Adrenal gland (tissue), 12 donors: Measurements from ENCODE around the gene ATG16L1. TPM values are rescaled to one million over a fixed set of nuclear protein-coding genes. Genes with fewer than 3 reads are reported as not detected.

Experiments
- DNase-seq, 7 donors: peaks; one replicate each; pipeline ENCODE4 v3.0.0-alpha.2; 2019 to 2020
- H3K27ac ChIP-seq, 5 donors: fragments of 200-600 bp; sonication (generic) in 4 of 5; 1 replicate in 3 of 5; 2 replicates in 2 of 5; pipeline versions ENCODE4 v1.5.1 to v1.8.0; 2016 to 2020; ENCODE audit warnings: mild to moderate bottlenecking in 1 of 5
- H3K27me3 ChIP-seq: fragments of 200-600 bp; 2 replicates; pipeline ENCODE4 v1.8.0; 2021
- H3K36me3 ChIP-seq, 2 donors: fragments of 200-600 bp; replicated peaks in 1 of 2; 1 replicate in 1 of 2; 2 replicates in 1 of 2; pipeline versions ENCODE4 v1.5.1 to v1.8.0; 2018 to 2022
- H3K4me1 ChIP-seq, 2 donors: fragments of 200-600 bp; replicated peaks in 1 of 2; 1 replicate in 1 of 2; 2 replicates in 1 of 2; pipeline versions ENCODE4 v1.5.1 to v1.8.0; 2018 to 2021
- H3K4me3 ChIP-seq, 4 donors: fragments of 200-600 bp; sonication (generic) in 3 of 4; one replicate each; pipeline ENCODE4 v1.5.1; 2016 to 2018
- H3K9me3 ChIP-seq, 3 donors: fragments of 200-600 bp; sonication (generic) in 1 of 3; replicated peaks in 1 of 3; 1 replicate in 2 of 3; 2 replicates in 1 of 3; pipeline versions ENCODE4 v1.5.1 to v1.8.0; 2016 to 2021
- POLR2A ChIP-seq, 2 donors: fragments of 450-650 bp; IDR thresholded peaks; one replicate each; pipeline ENCODE4 v1.6.1; 2017; ENCODE audit warnings: antibody characterized with exemption in 2 of 2, mild to moderate bottlenecking in 2 of 2, moderate library complexity in 1 of 2
- WGBS, 4 donors: extraction: QIAGEN DNeasy Blood & Tissue Kit in 2 of 4; methylation state at CpG; one replicate each; pipeline versions ENCODE4 v1.1.5 to v1.1.7; 2013 to 2017; 5-methylcytosine and 5-hydroxymethylcytosine counted together
- intact Hi-C, 2 donors: fragments of 100-400 bp; cut with DNase I; formaldehyde crosslinking; loops; one replicate each; pipeline versions ENCODE4 v1.14.1 to v1.15.0; 2022 to 2023
- polyA plus RNA-seq, 3 donors: library from polyadenylated mRNA; stranded (reverse); fragments of 200-250 nt in 2 of 3; fragments of 350-450 nt in 1 of 3; fragmentation: Illumina TruSeq in 1 of 3; extraction: RNeasy Lipid Tissue Mini Kit (QIAGEN cat#74804) in 1 of 3; gene quantifications; one replicate each; pipeline ENCODE4 v1.2.3, GENCODE V29; 2013 to 2014
- total RNA-seq, 9 donors: library from RNA; depleted of rRNA in 4 of 9; stranded (reverse); fragments of >200 nt in 4 of 9; fragments of 120-200 nt in 1 of 9; fragmentation: NEBNext Ultra II Directional in 1 of 9; extraction: Animal tissue kit (Norgen Biotek cat#: 25700) in 1 of 9; gene quantifications; one replicate each; pipeline versions ENCODE4 v1.1.0 to v1.2.4, GENCODE V29; 2013 to 2023
- TF ChIP-seq, protein P1 (sequence below), 6 experiments: fragments of 450-650 bp in 4 of 6; fragments of 200-600 bp in 2 of 6; sonication (generic) in 1 of 6; IDR thresholded peaks; 1 replicate in 5 of 6; 2 replicates in 1 of 6; pipeline versions ENCODE4 v1.5.1 to v1.8.0; 2016 to 2021; ENCODE audit warnings: antibody characterized with exemption in 6 of 6, mild to moderate bottlenecking in 2 of 6, moderate library complexity in 1 of 6
- donor health status: healthy with polysubstance abuse.
- donor health status: Bipolar disorder and iron deficiency.
- donor health status: DM: yes; HTN: yes; CAD: no.
- donor health status: DM: no; HTN: no; CAD: no.
- donor health status: DM: no; HTN: no; CAD: no.
- donor health status: DM: yes; HTN: yes; CAD: no.

Gene ATG16L1
- total and polyA plus RNA-seq, 12 donors: 10.0 to 37.7 (median 22.1) TPM

DNA sequence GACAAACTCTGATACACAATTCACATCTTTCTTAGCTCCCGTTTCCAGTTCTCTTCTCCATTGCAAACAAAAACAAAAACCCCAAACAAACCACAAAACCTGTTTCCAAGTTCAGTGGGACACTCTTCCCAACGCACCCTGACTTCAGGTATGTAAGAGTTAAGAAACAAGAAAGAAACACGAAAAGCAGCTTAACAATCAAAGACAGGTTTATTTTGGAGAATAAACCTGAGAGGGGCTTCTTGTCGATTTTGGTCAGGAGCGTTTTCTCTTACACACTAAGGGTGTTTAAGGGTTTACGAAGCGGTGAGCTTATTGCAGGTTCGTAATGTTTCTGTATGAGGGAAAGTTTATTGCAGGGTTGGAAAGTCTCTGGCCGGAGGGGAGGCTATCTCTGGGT lies 905 bp upstream of the ATG16L1 start:
- DNase-seq: no peak
- H3K27ac ChIP-seq: no peak overlapping the region
- H3K36me3 ChIP-seq: no peaks in the 10 kb centered on the region
- H3K4me3 ChIP-seq: no peak overlapping the region
- TF ChIP-seq POLR2A (IDR thresholded peaks at IDR 0.05): no peak
- TF ChIP-seq, protein P1, sequence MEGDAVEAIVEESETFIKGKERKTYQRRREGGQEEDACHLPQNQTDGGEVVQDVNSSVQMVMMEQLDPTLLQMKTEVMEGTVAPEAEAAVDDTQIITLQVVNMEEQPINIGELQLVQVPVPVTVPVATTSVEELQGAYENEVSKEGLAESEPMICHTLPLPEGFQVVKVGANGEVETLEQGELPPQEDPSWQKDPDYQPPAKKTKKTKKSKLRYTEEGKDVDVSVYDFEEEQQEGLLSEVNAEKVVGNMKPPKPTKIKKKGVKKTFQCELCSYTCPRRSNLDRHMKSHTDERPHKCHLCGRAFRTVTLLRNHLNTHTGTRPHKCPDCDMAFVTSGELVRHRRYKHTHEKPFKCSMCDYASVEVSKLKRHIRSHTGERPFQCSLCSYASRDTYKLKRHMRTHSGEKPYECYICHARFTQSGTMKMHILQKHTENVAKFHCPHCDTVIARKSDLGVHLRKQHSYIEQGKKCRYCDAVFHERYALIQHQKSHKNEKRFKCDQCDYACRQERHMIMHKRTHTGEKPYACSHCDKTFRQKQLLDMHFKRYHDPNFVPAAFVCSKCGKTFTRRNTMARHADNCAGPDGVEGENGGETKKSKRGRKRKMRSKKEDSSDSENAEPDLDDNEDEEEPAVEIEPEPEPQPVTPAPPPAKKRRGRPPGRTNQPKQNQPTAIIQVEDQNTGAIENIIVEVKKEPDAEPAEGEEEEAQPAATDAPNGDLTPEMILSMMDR (IDR thresholded peaks at IDR 0.05): no peak
- WGBS, 4 donors: 89 to 92% (median 91%) methylated on average over 9 of the region's 9 CpGs
- H3K27me3 ChIP-seq: no peaks in the 10 kb centered on the region
- H3K4me1 ChIP-seq: peaks cover 7 to 24% of the 10 kb centered on the region in 2 donors
- no peaks in the 10 kb centered on the region for H3K9me3 ChIP-seq
- intact Hi-C loops: loop anchor here (5.0 to 10.0 kb wide), 3 partner anchors 396 to 646 kb away; no protein-coding TSS in a partner anchor

DNA sequence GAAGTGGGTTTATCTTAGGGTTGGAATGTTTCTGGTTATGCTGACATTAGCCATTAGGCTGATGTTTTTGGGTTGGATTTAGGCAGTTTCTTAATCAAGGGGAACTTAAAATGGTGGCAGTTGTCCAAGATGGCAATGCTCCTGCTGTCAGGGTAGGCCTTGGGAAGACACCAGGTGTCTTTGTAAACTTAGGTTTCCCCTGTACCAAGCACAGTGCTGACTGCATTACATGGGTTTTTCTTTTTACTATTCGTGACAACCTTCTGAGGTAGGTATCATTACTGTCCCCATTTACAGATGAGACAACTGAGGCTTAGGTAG lies 528 bp upstream of the ATG16L1 start:
- no peaks in the 10 kb centered on the region for H3K36me3 ChIP-seq
- WGBS, 4 donors: 56 to 82% (median 58%) methylated on average over 1 of the region's 1 CpG
- intact Hi-C loops: loop anchor here (5.0 to 10.0 kb wide), 3 partner anchors 396 to 646 kb away; no protein-coding TSS in a partner anchor
- peaks cover 7 to 24% of the 10 kb centered on the region in 2 donors for H3K4me1 ChIP-seq
- TF ChIP-seq POLR2A (IDR thresholded peaks at IDR 0.05): no peak
- TF ChIP-seq, protein P1 (IDR thresholded peaks at IDR 0.05): no peak
- no peaks in the 10 kb centered on the region for H3K27me3 ChIP-seq
- no peak for DNase-seq
- H3K9me3 ChIP-seq: no peaks in the 10 kb centered on the region
- H3K27ac ChIP-seq: peak overlapping the region in 4 of 5 donors; percentile 81 to 93 (median 84)
- peak overlapping the region in 1 of 4 donors; percentile 84 for H3K4me3 ChIP-seq

DNA sequence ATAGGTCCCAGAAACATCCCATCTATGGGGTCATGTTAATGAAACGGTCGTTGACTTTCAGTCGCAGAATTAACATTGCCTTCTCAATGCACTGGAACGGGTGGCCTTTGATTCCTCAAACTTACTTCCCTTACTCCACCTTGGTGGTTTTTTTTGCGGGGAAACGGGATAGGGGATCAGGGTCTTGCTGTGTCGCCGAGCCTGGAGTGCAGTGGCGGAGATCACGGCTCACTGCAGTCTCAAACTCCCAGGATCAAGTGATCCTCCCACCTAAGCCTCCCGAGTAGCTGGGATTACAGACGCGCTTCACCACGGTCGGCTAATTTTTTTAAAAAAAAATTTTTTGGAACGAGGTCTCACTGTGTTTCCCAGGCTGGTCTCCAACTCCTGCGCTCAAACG lies 754 bp downstream of the ATG16L1 start:
- H3K36me3 ChIP-seq: peaks cover 0 to 11% of the 10 kb centered on the region in 2 donors
- peak in 2 of 7 donors; percentile 9 to 20 for DNase-seq
- no peaks in the 10 kb centered on the region for H3K9me3 ChIP-seq
- intact Hi-C loops: loop anchor here (5.0 to 10.0 kb wide), 3 partner anchors 397 to 647 kb away; no protein-coding TSS in a partner anchor
- 1 to 2% (median 1%) methylated on average over 11 to 18 of the region's 18 CpGs for WGBS, 4 donors
- peak overlapping the region; percentile 26 to 84 (median 50) for H3K4me3 ChIP-seq
- TF ChIP-seq, protein P1 (IDR thresholded peaks at IDR 0.05): no peak
- no peak for TF ChIP-seq POLR2A (IDR thresholded peaks at IDR 0.05)
- H3K27me3 ChIP-seq: no peaks in the 10 kb centered on the region
- peaks cover 7 to 24% of the 10 kb centered on the region in 2 donors for H3K4me1 ChIP-seq
- peak overlapping the region; percentile 59 to 93 (median 83) for H3K27ac ChIP-seq

DNA sequence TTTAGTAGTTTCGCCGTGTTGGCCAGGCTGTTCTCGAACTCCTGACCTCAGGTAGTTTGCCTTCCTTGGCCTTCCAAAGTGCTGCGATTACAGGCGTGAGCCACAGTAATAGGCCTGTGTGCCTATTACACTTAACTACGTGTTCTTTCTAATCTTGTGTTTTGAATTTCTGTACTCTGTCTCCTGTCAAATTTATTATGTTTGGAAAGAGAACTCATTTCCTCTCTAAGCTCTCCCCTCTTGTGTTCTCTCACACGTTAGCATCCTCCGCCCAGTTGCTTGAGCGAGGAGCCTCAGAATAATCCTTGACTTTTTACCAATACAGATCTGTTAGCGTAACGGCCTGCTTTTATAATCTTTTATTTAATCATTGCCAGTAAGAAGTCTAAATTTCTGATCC lies 3.7 kb downstream of the ATG16L1 start:
- intact Hi-C loops: loop anchor here (10.0 kb wide), 2 partner anchors 400 to 650 kb away; no protein-coding TSS in a partner anchor
- Histone ChIP-seq H3K4me1 (peaks cover 7 to 24% of the 10 kb centered on the region in 2 donors), H3K9me3 (no peaks in the 10 kb centered on the region), H3K36me3 (peaks cover 0 to 40% of the 10 kb centered on the region in 2 donors), H3K27me3 (no peaks in the 10 kb centered on the region), H3K4me3 (no peak overlapping the region), H3K27ac (no peak overlapping the region)
- WGBS, 4 donors: 77 to 87% (median 85%) methylated on average over 11 of the region's 11 CpGs
- TF ChIP-seq, protein P1 (IDR thresholded peaks at IDR 0.05): no peak
- no peak for TF ChIP-seq POLR2A (IDR thresholded peaks at IDR 0.05)
- no peak for DNase-seq
